H9 (cell line): ENCODE results near the gene PARVB. TPM values are rescaled to one million over a fixed set of nuclear protein-coding genes. Genes with fewer than 3 reads are reported as not detected.

ENCODE experiments used
- DNase-seq: peaks from one replicate; pipeline ENCODE4 v3.0.0-alpha.2; 2017
- H2AFZ ChIP-seq: one replicate; pipeline ENCODE4 v1.6.1; 2013; ENCODE audit warnings: mild to moderate bottlenecking, low read length, control low read depth, moderate library complexity
- H2AK5ac ChIP-seq: 2 replicates; pipeline ENCODE4 v1.6.1; 2013; ENCODE audit warnings: low read length, control low read depth, mixed read lengths; ENCODE audit not compliant: insufficient read length
- H2BK120ac ChIP-seq: one replicate; pipeline ENCODE4 v1.6.1; 2013; ENCODE audit warnings: low read depth, mild to moderate bottlenecking, low read length, control low read depth, inconsistent platforms; ENCODE audit not compliant: poor library complexity, severe bottlenecking
- H2BK12ac ChIP-seq: 2 replicates; pipeline ENCODE4 v1.6.1; 2013; ENCODE audit warnings: low read length, control low read depth, mixed read lengths, low read depth; ENCODE audit not compliant: insufficient read length
- H2BK15ac ChIP-seq: 2 replicates; pipeline ENCODE4 v1.6.1; 2013; ENCODE audit warnings: low read depth, low read length, control low read depth
- H2BK20ac ChIP-seq: one replicate; pipeline ENCODE4 v1.6.1; 2013; ENCODE audit warnings: low read depth, mild to moderate bottlenecking, low read length, control low read depth, inconsistent platforms; ENCODE audit not compliant: poor library complexity, severe bottlenecking
- H2BK5ac ChIP-seq: 2 replicates; pipeline ENCODE4 v1.6.1; 2013; ENCODE audit warnings: low read length, control low read depth, mixed read lengths; ENCODE audit not compliant: insufficient read length
- H3K14ac ChIP-seq: 2 replicates; pipeline ENCODE4 v1.6.1; 2013; ENCODE audit warnings: low read length, control low read depth; ENCODE audit not compliant: insufficient read depth
- H3K18ac ChIP-seq: 2 replicates; pipeline ENCODE4 v1.6.1; 2013; ENCODE audit warnings: low read depth, mild to moderate bottlenecking, mixed read lengths, low read length, control low read depth; ENCODE audit not compliant: insufficient read length
- H3K23ac ChIP-seq: 2 replicates; pipeline ENCODE4 v1.6.1; 2013; ENCODE audit warnings: low read length, control low read depth, mixed read lengths, low read depth; ENCODE audit not compliant: insufficient read length
- H3K23me2 ChIP-seq: 2 replicates; pipeline ENCODE4 v1.6.1; 2013; ENCODE audit warnings: low read depth, mild to moderate bottlenecking, mixed read lengths, low read length, control low read depth; ENCODE audit not compliant: insufficient read length, poor library complexity, severe bottlenecking
- H3K27ac ChIP-seq: 2 replicates; pipeline ENCODE4 v1.5.1; 2013; ENCODE audit warnings: low read length, control low read depth, mixed read lengths, low read depth; ENCODE audit not compliant: insufficient read length
- H3K27me3 ChIP-seq: 2 replicates; pipeline ENCODE4 v1.6.1; 2013; ENCODE audit warnings: low read length, control low read depth, inconsistent platforms; ENCODE audit not compliant: insufficient read depth
- H3K4ac ChIP-seq: 2 replicates; pipeline ENCODE4 v1.6.1; 2013; ENCODE audit warnings: low read depth, mild to moderate bottlenecking, control low read depth, inconsistent platforms, low read length, moderate library complexity
- H3K4me1 ChIP-seq: 2 replicates; pipeline ENCODE4 v1.6.1; 2013; ENCODE audit warnings: low read length, control low read depth, inconsistent platforms; ENCODE audit not compliant: insufficient read depth
- H3K4me2 ChIP-seq: 2 replicates; pipeline ENCODE4 v1.6.1; 2013; ENCODE audit warnings: low read length, control low read depth, mixed read lengths; ENCODE audit not compliant: insufficient read length, insufficient read depth
- H3K56ac ChIP-seq: 2 replicates; pipeline ENCODE4 v1.6.1; 2013; ENCODE audit warnings: low read depth, mild to moderate bottlenecking, mixed read lengths, low read length, control low read depth; ENCODE audit not compliant: insufficient read length
- H3K79me1 ChIP-seq: 2 replicates; pipeline ENCODE4 v1.6.1; 2013; ENCODE audit warnings: low read depth, mild to moderate bottlenecking, moderate library complexity, low read length, control low read depth, inconsistent platforms; ENCODE audit not compliant: insufficient read depth, poor library complexity, severe bottlenecking
- H3K79me2 ChIP-seq: 2 replicates; pipeline ENCODE4 v1.6.1; 2013; ENCODE audit warnings: low read length, control low read depth, inconsistent platforms; ENCODE audit not compliant: insufficient read depth
- H3K9ac ChIP-seq: 2 replicates; pipeline ENCODE4 v1.6.1; 2013; ENCODE audit warnings: low read length, control low read depth, mixed read lengths; ENCODE audit not compliant: insufficient read length; ENCODE audit errors: extremely low read depth
- H3K9me3 ChIP-seq: one replicate; pipeline ENCODE4 v1.6.1; 2013; ENCODE audit warnings: low read depth, low read length, inconsistent platforms; ENCODE audit not compliant: control insufficient read depth
- H3T11ph ChIP-seq: one replicate; pipeline ENCODE4 v1.6.1; 2013; ENCODE audit warnings: mild to moderate bottlenecking, low read length, control low read depth, inconsistent platforms
- H4K20me1 ChIP-seq: one replicate; pipeline ENCODE4 v1.6.1; 2013; ENCODE audit not compliant: control insufficient read depth, insufficient read length, insufficient read depth
- H4K5ac ChIP-seq: 2 replicates; pipeline ENCODE4 v1.6.1; 2013; ENCODE audit warnings: low read depth, mild to moderate bottlenecking, mixed read lengths, low read length, control low read depth; ENCODE audit not compliant: insufficient read length
- H4K8ac ChIP-seq: replicated peaks from 2 replicates; pipeline ENCODE4 v1.6.1; 2013; ENCODE audit warnings: low read length, control low read depth, mixed read lengths, low read depth; ENCODE audit not compliant: insufficient read length
- H4K91ac ChIP-seq: 2 replicates; pipeline ENCODE4 v1.6.1; 2013; ENCODE audit warnings: low read depth, mild to moderate bottlenecking, moderate library complexity, mixed read lengths, low read length, control low read depth; ENCODE audit not compliant: insufficient read length
- H3K27ac Mint-ChIP-seq, 3 experiments: 2 replicates in 2 of 3; 3 replicates in 1 of 3; pipeline ENCODE4 v1.8.0; 2020 to 2021; ENCODE audit warnings: mixed read lengths in 3 of 3, mild to moderate bottlenecking in 1 of 3, moderate library complexity in 1 of 3
- H3K27me3 Mint-ChIP-seq: 2 replicates; pipeline ENCODE4 v1.8.0; 2021; ENCODE audit warnings: low read depth, mild to moderate bottlenecking, moderate library complexity, mixed read lengths
- H3K36me3 Mint-ChIP-seq, 3 experiments: 2 replicates in 2 of 3; 3 replicates in 1 of 3; pipeline ENCODE4 v1.8.0; 2020 to 2021; ENCODE audit warnings: low read depth in 3 of 3, mixed read lengths in 3 of 3; ENCODE audit not compliant: insufficient read depth in 1 of 3
- H3K4me1 Mint-ChIP-seq, 2 experiments: 2 replicates each; pipeline ENCODE4 v1.8.0; 2020; ENCODE audit warnings: mixed read lengths in 2 of 2
- H3K4me3 Mint-ChIP-seq, 2 experiments: 2 replicates in 1 of 2; 3 replicates in 1 of 2; pipeline ENCODE4 v1.8.0; 2020 to 2021; ENCODE audit warnings: mild to moderate bottlenecking in 2 of 2, mixed read lengths in 2 of 2, moderate library complexity in 1 of 2
- H3K9me3 Mint-ChIP-seq, 2 experiments: 2 replicates in 1 of 2; 3 replicates in 1 of 2; pipeline ENCODE4 v1.8.0; 2020; ENCODE audit warnings: mild to moderate bottlenecking in 2 of 2, mixed read lengths in 2 of 2, moderate library complexity in 1 of 2
- WGBS: extraction: QIAGEN DNeasy Blood & Tissue Kit; methylation state at CpG from one replicate; pipeline ENCODE4 v1.1.7; 2013; ENCODE audit warnings: missing lambda C conversion rate, low lambda C conversion rate, mixed read lengths; ENCODE audit not compliant: insufficient read length; ENCODE audit errors: extremely low coverage; 5-methylcytosine and 5-hydroxymethylcytosine counted together
- total RNA-seq: library from RNA; stranded (reverse); gene quantifications from 2 replicates; pipeline ENCODE4 v1.2.1, GENCODE V29; 2021
- TF ChIP-seq, protein P1 (sequence below): fragments of 200-600 bp; sonication (generic); conservative IDR thresholded peaks from 3 replicates; pipeline ENCODE4 v1.8.0; 2021; ENCODE audit warnings: antibody characterized with exemption, mild to moderate bottlenecking

The PARVB gene
- total RNA-seq, 1 experiment from 2014 or later: 15.6 TPM

DNA sequence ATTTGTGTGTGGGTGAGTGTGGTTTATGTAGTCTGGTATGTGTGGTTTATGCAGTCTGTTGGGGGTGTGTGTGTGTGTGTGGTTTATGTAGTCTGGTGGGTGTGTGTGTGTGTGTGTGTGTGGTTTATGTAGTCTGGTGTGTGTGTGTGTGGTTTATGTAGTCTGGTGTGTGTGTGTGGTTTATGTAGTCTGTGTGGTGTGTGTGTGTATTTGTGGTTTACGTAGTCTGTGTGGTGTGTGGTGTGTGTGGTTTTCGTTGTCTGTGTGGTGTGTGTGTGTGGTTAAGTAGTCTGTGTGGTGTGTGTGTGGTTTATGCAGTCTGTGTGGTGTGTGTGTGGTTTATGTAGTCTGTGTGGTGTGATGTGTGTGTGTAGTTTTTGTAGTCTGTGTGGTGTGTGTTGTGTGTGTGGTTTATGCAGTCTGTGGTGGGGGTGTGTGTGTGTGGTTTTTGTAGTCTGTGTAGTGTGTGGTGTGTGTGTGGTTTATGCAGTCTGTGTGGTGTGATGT, 130.4 kb downstream of the PARVB start:
- Histone ChIP-seq H3K9me3 (no peaks in the 10 kb centered on the region), H3K79me1 (no peaks in the 10 kb centered on the region), H4K20me1 (no peaks in the 10 kb centered on the region), H3K9ac (no peak overlapping the region), H3K4me2 (no peak overlapping the region), H3K27ac (no peak overlapping the region), H3K23ac (no peak overlapping the region), H3K23me2 (no peaks in the 10 kb centered on the region), H3K14ac (no peak overlapping the region), H4K91ac (no peak overlapping the region), H3T11ph (no peak overlapping the region), H3K27me3 (no peaks in the 10 kb centered on the region), H2BK120ac (no peak overlapping the region), H2AFZ (no peak overlapping the region), H2BK5ac (no peak overlapping the region), H3K56ac (no peak overlapping the region), H4K5ac (no peak overlapping the region), H3K4me1 (peaks cover 3% of the 10 kb centered on the region; the same call in 1 of the 2 replicates), H3K4ac (no peak overlapping the region), H2BK12ac (no peak overlapping the region), H3K18ac (peak overlapping the region; percentile 2), H3K79me2 (no peaks in the 10 kb centered on the region), H2BK15ac (no peak overlapping the region), H2BK20ac (no peak overlapping the region), H2AK5ac (no peak overlapping the region), H4K8ac (no peak overlapping the region)
- no peak overlapping the region for H3K4me3 Mint-ChIP-seq
- no peak for DNase-seq
- peaks cover 23 to 26% of the 10 kb centered on the region in 2 experiments for H3K4me1 Mint-ChIP-seq
- 100% methylated on average over 2 of the region's 2 CpGs for WGBS
- no peaks in the 10 kb centered on the region; a peak in 2 of 7 replicates for H3K36me3 Mint-ChIP-seq
- TF ChIP-seq, protein P1, sequence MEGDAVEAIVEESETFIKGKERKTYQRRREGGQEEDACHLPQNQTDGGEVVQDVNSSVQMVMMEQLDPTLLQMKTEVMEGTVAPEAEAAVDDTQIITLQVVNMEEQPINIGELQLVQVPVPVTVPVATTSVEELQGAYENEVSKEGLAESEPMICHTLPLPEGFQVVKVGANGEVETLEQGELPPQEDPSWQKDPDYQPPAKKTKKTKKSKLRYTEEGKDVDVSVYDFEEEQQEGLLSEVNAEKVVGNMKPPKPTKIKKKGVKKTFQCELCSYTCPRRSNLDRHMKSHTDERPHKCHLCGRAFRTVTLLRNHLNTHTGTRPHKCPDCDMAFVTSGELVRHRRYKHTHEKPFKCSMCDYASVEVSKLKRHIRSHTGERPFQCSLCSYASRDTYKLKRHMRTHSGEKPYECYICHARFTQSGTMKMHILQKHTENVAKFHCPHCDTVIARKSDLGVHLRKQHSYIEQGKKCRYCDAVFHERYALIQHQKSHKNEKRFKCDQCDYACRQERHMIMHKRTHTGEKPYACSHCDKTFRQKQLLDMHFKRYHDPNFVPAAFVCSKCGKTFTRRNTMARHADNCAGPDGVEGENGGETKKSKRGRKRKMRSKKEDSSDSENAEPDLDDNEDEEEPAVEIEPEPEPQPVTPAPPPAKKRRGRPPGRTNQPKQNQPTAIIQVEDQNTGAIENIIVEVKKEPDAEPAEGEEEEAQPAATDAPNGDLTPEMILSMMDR: no peak
- H3K9me3 Mint-ChIP-seq: no peaks in the 10 kb centered on the region
- no peaks in the 10 kb centered on the region for H3K27me3 Mint-ChIP-seq
- no peak overlapping the region for H3K27ac Mint-ChIP-seq
